ENCODE data around the gene SEMA4D. TPM values are rescaled to one million over a fixed set of nuclear protein-coding genes. Genes with fewer than 3 reads are reported as not detected.

Gene SEMA4D
- total and polyA plus RNA-seq, 9 of the 15 experiments (the other 6 are each of a cell fraction or from before 2014, with no cell fraction given): 0.38 to 5.1 (median 1.8) TPM

DNA sequence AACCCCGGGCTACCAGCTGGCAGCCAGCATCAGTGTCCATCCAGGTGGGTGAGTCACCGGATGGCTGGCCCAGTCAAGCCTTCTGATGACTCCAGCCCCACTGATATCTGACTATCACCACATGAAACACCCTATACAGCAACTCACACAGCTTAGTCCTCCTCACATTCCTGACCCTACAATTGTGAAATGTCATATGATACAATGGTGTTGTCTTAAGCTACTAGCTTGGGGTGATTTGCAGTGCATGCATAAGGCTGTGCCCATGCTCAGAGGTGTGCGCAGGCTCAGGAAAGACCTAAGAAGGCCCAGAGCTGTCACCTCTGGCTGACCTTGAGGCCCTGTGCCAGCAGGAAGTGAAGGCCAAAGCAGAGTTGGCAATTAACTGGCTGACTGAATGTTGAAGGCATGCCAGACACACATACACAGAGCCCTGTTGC, 21.5 kb upstream of the SEMA4D start (continued):
- TF ChIP-seq, protein P1, sequence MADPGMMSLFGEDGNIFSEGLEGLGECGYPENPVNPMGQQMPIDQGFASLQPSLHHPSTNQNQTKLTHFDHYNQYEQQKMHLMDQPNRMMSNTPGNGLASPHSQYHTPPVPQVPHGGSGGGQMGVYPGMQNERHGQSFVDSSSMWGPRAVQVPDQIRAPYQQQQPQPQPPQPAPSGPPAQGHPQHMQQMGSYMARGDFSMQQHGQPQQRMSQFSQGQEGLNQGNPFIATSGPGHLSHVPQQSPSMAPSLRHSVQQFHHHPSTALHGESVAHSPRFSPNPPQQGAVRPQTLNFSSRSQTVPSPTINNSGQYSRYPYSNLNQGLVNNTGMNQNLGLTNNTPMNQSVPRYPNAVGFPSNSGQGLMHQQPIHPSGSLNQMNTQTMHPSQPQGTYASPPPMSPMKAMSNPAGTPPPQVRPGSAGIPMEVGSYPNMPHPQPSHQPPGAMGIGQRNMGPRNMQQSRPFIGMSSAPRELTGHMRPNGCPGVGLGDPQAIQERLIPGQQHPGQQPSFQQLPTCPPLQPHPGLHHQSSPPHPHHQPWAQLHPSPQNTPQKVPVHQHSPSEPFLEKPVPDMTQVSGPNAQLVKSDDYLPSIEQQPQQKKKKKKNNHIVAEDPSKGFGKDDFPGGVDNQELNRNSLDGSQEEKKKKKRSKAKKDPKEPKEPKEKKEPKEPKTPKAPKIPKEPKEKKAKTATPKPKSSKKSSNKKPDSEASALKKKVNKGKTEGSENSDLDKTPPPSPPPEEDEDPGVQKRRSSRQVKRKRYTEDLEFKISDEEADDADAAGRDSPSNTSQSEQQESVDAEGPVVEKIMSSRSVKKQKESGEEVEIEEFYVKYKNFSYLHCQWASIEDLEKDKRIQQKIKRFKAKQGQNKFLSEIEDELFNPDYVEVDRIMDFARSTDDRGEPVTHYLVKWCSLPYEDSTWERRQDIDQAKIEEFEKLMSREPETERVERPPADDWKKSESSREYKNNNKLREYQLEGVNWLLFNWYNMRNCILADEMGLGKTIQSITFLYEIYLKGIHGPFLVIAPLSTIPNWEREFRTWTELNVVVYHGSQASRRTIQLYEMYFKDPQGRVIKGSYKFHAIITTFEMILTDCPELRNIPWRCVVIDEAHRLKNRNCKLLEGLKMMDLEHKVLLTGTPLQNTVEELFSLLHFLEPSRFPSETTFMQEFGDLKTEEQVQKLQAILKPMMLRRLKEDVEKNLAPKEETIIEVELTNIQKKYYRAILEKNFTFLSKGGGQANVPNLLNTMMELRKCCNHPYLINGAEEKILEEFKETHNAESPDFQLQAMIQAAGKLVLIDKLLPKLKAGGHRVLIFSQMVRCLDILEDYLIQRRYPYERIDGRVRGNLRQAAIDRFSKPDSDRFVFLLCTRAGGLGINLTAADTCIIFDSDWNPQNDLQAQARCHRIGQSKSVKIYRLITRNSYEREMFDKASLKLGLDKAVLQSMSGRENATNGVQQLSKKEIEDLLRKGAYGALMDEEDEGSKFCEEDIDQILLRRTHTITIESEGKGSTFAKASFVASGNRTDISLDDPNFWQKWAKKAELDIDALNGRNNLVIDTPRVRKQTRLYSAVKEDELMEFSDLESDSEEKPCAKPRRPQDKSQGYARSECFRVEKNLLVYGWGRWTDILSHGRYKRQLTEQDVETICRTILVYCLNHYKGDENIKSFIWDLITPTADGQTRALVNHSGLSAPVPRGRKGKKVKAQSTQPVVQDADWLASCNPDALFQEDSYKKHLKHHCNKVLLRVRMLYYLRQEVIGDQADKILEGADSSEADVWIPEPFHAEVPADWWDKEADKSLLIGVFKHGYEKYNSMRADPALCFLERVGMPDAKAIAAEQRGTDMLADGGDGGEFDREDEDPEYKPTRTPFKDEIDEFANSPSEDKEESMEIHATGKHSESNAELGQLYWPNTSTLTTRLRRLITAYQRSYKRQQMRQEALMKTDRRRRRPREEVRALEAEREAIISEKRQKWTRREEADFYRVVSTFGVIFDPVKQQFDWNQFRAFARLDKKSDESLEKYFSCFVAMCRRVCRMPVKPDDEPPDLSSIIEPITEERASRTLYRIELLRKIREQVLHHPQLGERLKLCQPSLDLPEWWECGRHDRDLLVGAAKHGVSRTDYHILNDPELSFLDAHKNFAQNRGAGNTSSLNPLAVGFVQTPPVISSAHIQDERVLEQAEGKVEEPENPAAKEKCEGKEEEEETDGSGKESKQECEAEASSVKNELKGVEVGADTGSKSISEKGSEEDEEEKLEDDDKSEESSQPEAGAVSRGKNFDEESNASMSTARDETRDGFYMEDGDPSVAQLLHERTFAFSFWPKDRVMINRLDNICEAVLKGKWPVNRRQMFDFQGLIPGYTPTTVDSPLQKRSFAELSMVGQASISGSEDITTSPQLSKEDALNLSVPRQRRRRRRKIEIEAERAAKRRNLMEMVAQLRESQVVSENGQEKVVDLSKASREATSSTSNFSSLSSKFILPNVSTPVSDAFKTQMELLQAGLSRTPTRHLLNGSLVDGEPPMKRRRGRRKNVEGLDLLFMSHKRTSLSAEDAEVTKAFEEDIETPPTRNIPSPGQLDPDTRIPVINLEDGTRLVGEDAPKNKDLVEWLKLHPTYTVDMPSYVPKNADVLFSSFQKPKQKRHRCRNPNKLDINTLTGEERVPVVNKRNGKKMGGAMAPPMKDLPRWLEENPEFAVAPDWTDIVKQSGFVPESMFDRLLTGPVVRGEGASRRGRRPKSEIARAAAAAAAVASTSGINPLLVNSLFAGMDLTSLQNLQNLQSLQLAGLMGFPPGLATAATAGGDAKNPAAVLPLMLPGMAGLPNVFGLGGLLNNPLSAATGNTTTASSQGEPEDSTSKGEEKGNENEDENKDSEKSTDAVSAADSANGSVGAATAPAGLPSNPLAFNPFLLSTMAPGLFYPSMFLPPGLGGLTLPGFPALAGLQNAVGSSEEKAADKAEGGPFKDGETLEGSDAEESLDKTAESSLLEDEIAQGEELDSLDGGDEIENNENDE (IDR thresholded peaks at IDR 0.05; ENCODE audit: low read depth, low read length): no peak
- TF ChIP-seq SMARCA4 (IDR thresholded peaks at IDR 0.05) (no peak), ZC3H8 (IDR thresholded peaks at IDR 0.05) (no peak), KDM1A (IDR thresholded peaks at IDR 0.05) (no peak), ZNF232 (CRISPR knock-in tag; IDR thresholded peaks at IDR 0.05) (no peak), ZZZ3 (IDR thresholded peaks at IDR 0.05) (no peak), CBX8 (IDR thresholded peaks at IDR 0.05; ENCODE audit: borderline replicate concordance, extremely low read depth, low read depth, low read length, poor library complexity, severe bottlenecking) (no peak), ETV6 (IDR thresholded peaks at IDR 0.05; ENCODE audit: borderline replicate concordance in 1 of 2, low read depth in 2 of 2, low read length in 1 of 2) (no peak), ETV6 (CRISPR knock-in tag; IDR thresholded peaks at IDR 0.05; ENCODE audit: borderline replicate concordance) (no peak)
- TF ChIP-seq, protein P2, sequence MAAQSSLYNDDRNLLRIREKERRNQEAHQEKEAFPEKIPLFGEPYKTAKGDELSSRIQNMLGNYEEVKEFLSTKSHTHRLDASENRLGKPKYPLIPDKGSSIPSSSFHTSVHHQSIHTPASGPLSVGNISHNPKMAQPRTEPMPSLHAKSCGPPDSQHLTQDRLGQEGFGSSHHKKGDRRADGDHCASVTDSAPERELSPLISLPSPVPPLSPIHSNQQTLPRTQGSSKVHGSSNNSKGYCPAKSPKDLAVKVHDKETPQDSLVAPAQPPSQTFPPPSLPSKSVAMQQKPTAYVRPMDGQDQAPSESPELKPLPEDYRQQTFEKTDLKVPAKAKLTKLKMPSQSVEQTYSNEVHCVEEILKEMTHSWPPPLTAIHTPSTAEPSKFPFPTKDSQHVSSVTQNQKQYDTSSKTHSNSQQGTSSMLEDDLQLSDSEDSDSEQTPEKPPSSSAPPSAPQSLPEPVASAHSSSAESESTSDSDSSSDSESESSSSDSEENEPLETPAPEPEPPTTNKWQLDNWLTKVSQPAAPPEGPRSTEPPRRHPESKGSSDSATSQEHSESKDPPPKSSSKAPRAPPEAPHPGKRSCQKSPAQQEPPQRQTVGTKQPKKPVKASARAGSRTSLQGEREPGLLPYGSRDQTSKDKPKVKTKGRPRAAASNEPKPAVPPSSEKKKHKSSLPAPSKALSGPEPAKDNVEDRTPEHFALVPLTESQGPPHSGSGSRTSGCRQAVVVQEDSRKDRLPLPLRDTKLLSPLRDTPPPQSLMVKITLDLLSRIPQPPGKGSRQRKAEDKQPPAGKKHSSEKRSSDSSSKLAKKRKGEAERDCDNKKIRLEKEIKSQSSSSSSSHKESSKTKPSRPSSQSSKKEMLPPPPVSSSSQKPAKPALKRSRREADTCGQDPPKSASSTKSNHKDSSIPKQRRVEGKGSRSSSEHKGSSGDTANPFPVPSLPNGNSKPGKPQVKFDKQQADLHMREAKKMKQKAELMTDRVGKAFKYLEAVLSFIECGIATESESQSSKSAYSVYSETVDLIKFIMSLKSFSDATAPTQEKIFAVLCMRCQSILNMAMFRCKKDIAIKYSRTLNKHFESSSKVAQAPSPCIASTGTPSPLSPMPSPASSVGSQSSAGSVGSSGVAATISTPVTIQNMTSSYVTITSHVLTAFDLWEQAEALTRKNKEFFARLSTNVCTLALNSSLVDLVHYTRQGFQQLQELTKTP (IDR thresholded peaks at IDR 0.05; ENCODE audit: low read depth in 1 of 2, partially characterized antibody in 2 of 2): no peak

Measured in K562 (cell line).